ENCODE measurements around the gene GSTM4. TPM values are rescaled to one million over a fixed set of nuclear protein-coding genes. Genes with fewer than 3 reads are reported as not detected.

GSTM4 gene
- polyA plus RNA-seq, 1 donor from 2014 or later = 0.71 TPM

- peak overlapping the region; percentile 66 for H3K4me3 ChIP-seq (ENCODE audit: low read length)
- H3K9me3 ChIP-seq (ENCODE audit: low read length) = no peaks in the 10 kb centered on the region
- H3K4me2 ChIP-seq (ENCODE audit: low read length) = peak overlapping the region; percentile 97
- H4K20me1 ChIP-seq (ENCODE audit: insufficient read depth) = no peaks in the 10 kb centered on the region
- no peak overlapping the region for H2AFZ ChIP-seq (ENCODE audit: low read depth, low read length)
- no peaks in the 10 kb centered on the region for H3K27me3 ChIP-seq (ENCODE audit: insufficient read depth, low read depth, low read length)
- peaks cover 38% of the 10 kb centered on the region for H3K79me2 ChIP-seq (replicated peaks; ENCODE audit: insufficient read depth, low read length)
- H3K9ac ChIP-seq (ENCODE audit: low read length) = peak overlapping the region; percentile 86
- TF ChIP-seq REST (IDR thresholded peaks at IDR 0.05; ENCODE audit: borderline replicate concordance) = no peak
- TF ChIP-seq RAD21 (conservative IDR thresholded peaks at IDR 0.05) = no peak
- no peaks in the 10 kb centered on the region for H3K36me3 ChIP-seq (ENCODE audit: insufficient read depth, low read length)
- H3F3A ChIP-seq (ENCODE audit: insufficient read depth, low read length, poor library complexity, severe bottlenecking) = no peaks in the 10 kb centered on the region
- no peaks in the 10 kb centered on the region for H3K9me2 ChIP-seq (ENCODE audit: insufficient read depth, low read length)
- peak overlapping the region; percentile 94 for H3K27ac ChIP-seq (ENCODE audit: low read length)
Observed at GRCh38 chr1:109621379-109622136, 34.3 kb upstream of the GSTM4 start.

GRCh38 chr1:109622137-109622892 lies 33.6 kb upstream of the GSTM4 start:
- peak overlapping the region; percentile 94 for H3K27ac ChIP-seq (ENCODE audit: low read length)
- no peaks in the 10 kb centered on the region for H3F3A ChIP-seq (ENCODE audit: insufficient read depth, low read length, poor library complexity, severe bottlenecking)
- H3K27me3 ChIP-seq (ENCODE audit: insufficient read depth, low read depth, low read length) = no peaks in the 10 kb centered on the region
- peaks cover 38% of the 10 kb centered on the region for H3K79me2 ChIP-seq (replicated peaks; ENCODE audit: insufficient read depth, low read length)
- H3K9ac ChIP-seq (ENCODE audit: low read length) = peak overlapping the region; percentile 86
- H2AFZ ChIP-seq (ENCODE audit: low read depth, low read length) = no peak overlapping the region
- no peaks in the 10 kb centered on the region for H4K20me1 ChIP-seq (ENCODE audit: insufficient read depth)
- peak overlapping the region; percentile 66 for H3K4me3 ChIP-seq (ENCODE audit: low read length)
- H3K4me2 ChIP-seq (ENCODE audit: low read length) = peak overlapping the region; percentile 97
- TF ChIP-seq POLR2AphosphoS5 (IDR thresholded peaks at IDR 0.05) (no peak), REST (IDR thresholded peaks at IDR 0.05; ENCODE audit: borderline replicate concordance) (no peak), RAD21 (conservative IDR thresholded peaks at IDR 0.05) (no peak), SMC3 (conservative IDR thresholded peaks at IDR 0.05; ENCODE audit: poor library complexity) (no peak), TAF1 (IDR thresholded peaks at IDR 0.05; ENCODE audit: low read depth) (no peak), EP300 (conservative IDR thresholded peaks at IDR 0.05; ENCODE audit: poor library complexity, severe bottlenecking) (no peak), CTCF (IDR thresholded peaks at IDR 0.05; ENCODE audit: poor library complexity, severe bottlenecking) (no peak), MXI1 (conservative IDR thresholded peaks at IDR 0.05; ENCODE audit: poor library complexity, severe bottlenecking) (no peak), EZH2 (IDR thresholded peaks at IDR 0.05; ENCODE audit: borderline replicate concordance, insufficient read depth, low read length, poor library complexity, severe bottlenecking) (no peak)
- no peaks in the 10 kb centered on the region for H3K36me3 ChIP-seq (ENCODE audit: insufficient read depth, low read length)
- H3K9me3 ChIP-seq (ENCODE audit: low read length) = no peaks in the 10 kb centered on the region
- H3K9me2 ChIP-seq (ENCODE audit: insufficient read depth, low read length) = no peaks in the 10 kb centered on the region
